GM23338 (cell line): ENCODE measurements around the gene CA6. TPM values are rescaled to one million over a fixed set of nuclear protein-coding genes. Genes with fewer than 3 reads are reported as not detected.
A peak's percentile ranks its signal among the peaks of the same experiment; 100 is the strongest.

Source experiments
- ATAC-seq: fragments of 200-7000 bp; cut with Tn5 transposase; 3 replicates; pipeline ENCODE4 v1.9.1; 2020
- DNase-seq: peaks from one replicate; pipeline ENCODE4 v3.0.0-alpha.2; 2015; ENCODE audit warnings: low spot score
- H2AFZ ChIP-seq: fragments of 200-600 bp; sonication (generic); 2 replicates; pipeline ENCODE4 v1.8.0; 2016; ENCODE audit warnings: antibody characterized with exemption, mild to moderate bottlenecking, moderate library complexity
- H3F3A ChIP-seq: fragments of 200-600 bp; sonication (generic); replicated peaks from 2 replicates; pipeline ENCODE4 v1.8.0; 2017; ENCODE audit warnings: antibody characterized with exemption, mixed run types, low read depth
- H3K27ac ChIP-seq: fragments of 200-600 bp; sonication (generic); 2 replicates; pipeline ENCODE4 v1.6.1; 2016; ENCODE audit warnings: low read depth
- H3K27me3 ChIP-seq: fragments of 200-600 bp; sonication (generic); 2 replicates; pipeline ENCODE4 v1.8.0; 2016; ENCODE audit warnings: mild to moderate bottlenecking, mixed run types, moderate library complexity; ENCODE audit not compliant: insufficient read depth
- H3K36me3 ChIP-seq: fragments of 200-600 bp; sonication (generic); 2 replicates; pipeline ENCODE4 v1.8.0; 2016; ENCODE audit warnings: mild to moderate bottlenecking; ENCODE audit not compliant: insufficient read depth
- H3K4me1 ChIP-seq: fragments of 200-600 bp; sonication (generic); 2 replicates; pipeline ENCODE4 v1.8.0; 2016; ENCODE audit warnings: mild to moderate bottlenecking, moderate library complexity; ENCODE audit not compliant: insufficient read depth
- H3K4me2 ChIP-seq: fragments of 200-600 bp; sonication (generic); 2 replicates; pipeline ENCODE4 v1.7.1; 2017; ENCODE audit warnings: mixed run types
- H3K4me3 ChIP-seq: fragments of 200-600 bp; sonication (generic); 2 replicates; pipeline ENCODE4 v1.6.1; 2016; ENCODE audit warnings: mixed run types
- H3K79me2 ChIP-seq: fragments of 200-600 bp; sonication (generic); replicated peaks from 2 replicates; pipeline ENCODE4 v1.8.0; 2017; ENCODE audit warnings: mild to moderate bottlenecking; ENCODE audit not compliant: insufficient read depth
- H3K9me2 ChIP-seq: fragments of 200-600 bp; sonication (generic); 2 replicates; pipeline ENCODE4 v1.8.0; 2017; ENCODE audit not compliant: insufficient read depth
- H4K20me1 ChIP-seq: fragments of 200-600 bp; sonication (generic); replicated peaks from 2 replicates; pipeline ENCODE4 v1.8.0; 2017; ENCODE audit warnings: mild to moderate bottlenecking; ENCODE audit not compliant: insufficient read depth
- H3K27ac Mint-ChIP-seq: 2 replicates; pipeline ENCODE4 v1.8.0; 2020; ENCODE audit warnings: inconsistent platforms, mild to moderate bottlenecking, moderate library complexity, mixed read lengths
- H3K27me3 Mint-ChIP-seq: 3 replicates; pipeline ENCODE4 v1.8.0; 2022; ENCODE audit warnings: low read depth, mild to moderate bottlenecking, moderate library complexity, mixed read lengths, inconsistent platforms; ENCODE audit not compliant: insufficient read depth, poor library complexity
- H3K36me3 Mint-ChIP-seq: 3 replicates; pipeline ENCODE4 v1.8.0; 2021; ENCODE audit warnings: low read depth, mild to moderate bottlenecking, inconsistent platforms, moderate library complexity, mixed read lengths
- H3K4me1 Mint-ChIP-seq: 3 replicates; pipeline ENCODE4 v1.8.0; 2020; ENCODE audit warnings: mild to moderate bottlenecking, inconsistent platforms, mixed read lengths
- H3K4me3 Mint-ChIP-seq: 3 replicates; pipeline ENCODE4 v1.8.0; 2021; ENCODE audit warnings: moderate library complexity, mild to moderate bottlenecking, inconsistent platforms, mixed read lengths
- H3K9me3 Mint-ChIP-seq: 3 replicates; pipeline ENCODE4 v1.8.0; 2020; ENCODE audit warnings: moderate library complexity, mild to moderate bottlenecking, inconsistent platforms, mixed read lengths
- CREB1 ChIP-seq: fragments of 250-450 bp; sonication (Bioruptor Pico); IDR thresholded peaks from 2 replicates; pipeline ENCODE4 v1.5.0; 2020; ENCODE audit warnings: low read depth, mild to moderate bottlenecking, moderate library complexity
- CTCF ChIP-seq, 2 experiments: fragments of 200-600 bp in 1 of 2; sonication (generic) in 1 of 2; conservative IDR thresholded peaks; 2 replicates each; pipeline versions ENCODE4 v1.5.1 to v1.6.1; 2016 to 2017; ENCODE audit warnings: antibody characterized with exemption in 2 of 2, low read depth in 2 of 2, mild to moderate bottlenecking in 2 of 2, moderate library complexity in 1 of 2
- ETS1 ChIP-seq: IDR thresholded peaks from 2 replicates; pipeline ENCODE4 v1.6.1; 2016; ENCODE audit warnings: antibody characterized with exemption
- EZH2 ChIP-seq: fragments of 200-600 bp; sonication (generic); IDR thresholded peaks from one replicate; pipeline ENCODE4 v1.8.0; 2017; ENCODE audit warnings: antibody characterized with exemption, mild to moderate bottlenecking, low read depth; ENCODE audit not compliant: unreplicated experiment
- EZH2phosphoT487 ChIP-seq: fragments of 200-600 bp; sonication (generic); IDR thresholded peaks from one replicate; pipeline ENCODE4 v1.8.1; 2018; ENCODE audit warnings: antibody characterized with exemption; ENCODE audit not compliant: unreplicated experiment
- NANOG ChIP-seq: IDR thresholded peaks from 2 replicates; pipeline ENCODE4 v1.6.1; 2016; ENCODE audit warnings: antibody characterized with exemption, borderline replicate concordance
- REST ChIP-seq: IDR thresholded peaks from one replicate; pipeline ENCODE4 v1.6.1; 2018; ENCODE audit warnings: antibody characterized with exemption; ENCODE audit not compliant: unreplicated experiment
- STAT1 ChIP-seq: IDR thresholded peaks from one replicate; pipeline ENCODE4 v1.6.1; 2016; ENCODE audit warnings: antibody characterized with exemption; ENCODE audit not compliant: unreplicated experiment
- ZNF114 ChIP-seq: fragments of 250-450 bp; sonication (Bioruptor Pico); IDR thresholded peaks from 2 replicates; pipeline ENCODE4 v1.5.0; 2020; ENCODE audit warnings: mild to moderate bottlenecking, moderate library complexity
- ZNF331 ChIP-seq: fragments of 250-450 bp; sonication (Bioruptor Pico); IDR thresholded peaks from 2 replicates; pipeline ENCODE4 v1.5.0; 2020; ENCODE audit warnings: low read depth, mild to moderate bottlenecking, moderate library complexity
- polyA plus RNA-seq: library from polyadenylated mRNA; unstranded; fragments of >200 nt; fragmentation: Nextera tagmentation; extraction: Ambion mirVana; gene quantifications from 2 replicates; pipeline ENCODE4 v1.2.1, GENCODE V29; 2016
- total RNA-seq: library from RNA; depleted of rRNA; stranded (reverse); fragments of >200 nt; shearing (Covaris generic); gene quantifications from 2 replicates; pipeline ENCODE4 v1.2.3, GENCODE V29; 2014

The CA6 gene
- total and polyA plus RNA-seq, 2 experiments from 2014 or later = not detected

GRCh38 chr1:8965121-8965820, 19.6 kb downstream of the CA6 start:
- H3K4me3 ChIP-seq = no peak overlapping the region
- H3K4me1 ChIP-seq = no peaks in the 10 kb centered on the region
- H4K20me1 ChIP-seq = no peaks in the 10 kb centered on the region
- no peak for ATAC-seq
- H2AFZ ChIP-seq = peak overlapping the region; percentile 23; the same call in 1 of the 2 replicates
- H3K4me3 Mint-ChIP-seq = no peak overlapping the region
- H3K27me3 ChIP-seq = no peaks in the 10 kb centered on the region
- TF ChIP-seq ZNF331 (CRISPR knock-in tag) (no peak), CTCF (conservative IDR thresholded peaks at IDR 0.05; ENCODE audit: low read depth in 2 of 2) (no peak), NANOG (no peak), EZH2 (no peak), STAT1 (no peak), EZH2phosphoT487 (no peak), ZNF114 (CRISPR knock-in tag) (no peak), REST (no peak), CREB1 (no peak), ETS1 (no peak)
- no peak overlapping the region for H3K4me2 ChIP-seq
- no peaks in the 10 kb centered on the region for H3F3A ChIP-seq
- peaks cover 7% of the 10 kb centered on the region; the same call in 2 of the 3 replicates for H3K4me1 Mint-ChIP-seq
- no peak overlapping the region for H3K27ac Mint-ChIP-seq
- no peaks in the 10 kb centered on the region; the same call in 1 of the 2 replicates for H3K9me2 ChIP-seq
- no peaks in the 10 kb centered on the region; the same call in 2 of the 3 replicates for H3K9me3 Mint-ChIP-seq
- no peaks in the 10 kb centered on the region for H3K36me3 Mint-ChIP-seq
- no peak overlapping the region for H3K27ac ChIP-seq
- no peaks in the 10 kb centered on the region for H3K79me2 ChIP-seq
- DNase-seq = no peak
- H3K36me3 ChIP-seq = no peaks in the 10 kb centered on the region
- peaks cover 8% of the 10 kb centered on the region for H3K27me3 Mint-ChIP-seq
